Sigmoid colon (tissue), 7 donors: ENCODE data around the gene FNTB. TPM values are rescaled to one million over a fixed set of nuclear protein-coding genes. Genes with fewer than 3 reads are reported as not detected.
A peak's percentile ranks its signal among the peaks of the same experiment; 100 is the strongest.

Source experiments
- DNase-seq: peaks from one replicate; pipeline ENCODE4 v3.0.0-alpha.2; 2019
- H3K27ac ChIP-seq, 4 donors: fragments of 200-600 bp; sonication (generic); one replicate each; pipeline ENCODE4 v1.5.1; 2016 to 2019; ENCODE audit warnings: mild to moderate bottlenecking in 1 of 4
- H3K27me3 ChIP-seq, 3 donors: fragments of 200-600 bp; sonication (generic); one replicate each; pipeline ENCODE4 v1.5.1; 2019; ENCODE audit warnings: mild to moderate bottlenecking in 1 of 3
- H3K36me3 ChIP-seq, 4 donors: fragments of 200-600 bp; sonication (generic); one replicate each; pipeline ENCODE4 v1.5.1; 2016 to 2019
- H3K4me1 ChIP-seq, 4 donors: fragments of 200-600 bp; sonication (generic); one replicate each; pipeline ENCODE4 v1.5.1; 2017 to 2019
- H3K4me3 ChIP-seq, 4 donors: fragments of 200-600 bp; sonication (generic); one replicate each; pipeline ENCODE4 v1.5.1; 2017 to 2019; ENCODE audit warnings: mild to moderate bottlenecking in 2 of 4, moderate library complexity in 1 of 4
- H3K9me3 ChIP-seq, 4 donors: fragments of 200-600 bp in 3 of 4; sonication (generic) in 3 of 4; one replicate each; pipeline versions ENCODE4 v1.5.1 to v1.6.1; 2013 to 2019
- EP300 ChIP-seq, 4 donors: sonication (generic); formaldehyde crosslinking; IDR thresholded peaks; one replicate each; pipeline ENCODE4 v1.6.1; 2017; ENCODE audit warnings: antibody characterized with exemption in 4 of 4
- POLR2A ChIP-seq, 2 donors: fragments of 450-650 bp; IDR thresholded peaks; one replicate each; pipeline ENCODE4 v1.6.1; 2016; ENCODE audit warnings: antibody characterized with exemption in 2 of 2, mild to moderate bottlenecking in 2 of 2, moderate library complexity in 2 of 2
- POLR2AphosphoS5 ChIP-seq, 4 donors: sonication (generic); formaldehyde crosslinking; IDR thresholded peaks; one replicate each; pipeline ENCODE4 v1.6.1; 2017; ENCODE audit warnings: antibody characterized with exemption in 4 of 4
- WGBS, 2 donors: extraction: QIAGEN DNeasy Blood & Tissue Kit; methylation state at CpG; one replicate each; pipeline ENCODE4 v1.1.7; 2013; 5-methylcytosine and 5-hydroxymethylcytosine counted together
- intact Hi-C: fragments of 100-400 bp; cut with DNase I; formaldehyde crosslinking; loops from one replicate; pipeline ENCODE4 v1.15.1; 2023
- polyA plus RNA-seq, 3 donors: library from polyadenylated mRNA; stranded (reverse); fragments of 200-250 nt; gene quantifications; one replicate each; pipeline ENCODE4 v1.2.3, GENCODE V29; 2013
- total RNA-seq, 4 donors: library from RNA; depleted of rRNA; stranded (reverse); fragments of >200 nt; gene quantifications; one replicate each; pipeline ENCODE4 v1.1.0, GENCODE V29; 2016
- TF ChIP-seq, protein P1 (sequence below), 4 experiments: fragments of 450-650 bp in 3 of 4; fragments of 200-600 bp in 1 of 4; IDR thresholded peaks; one replicate each; pipeline ENCODE4 v1.5.1; 2016 to 2019; ENCODE audit warnings: antibody characterized with exemption in 4 of 4, mild to moderate bottlenecking in 3 of 4, moderate library complexity in 2 of 4
- donor health status: healthy with polysubstance abuse.
- donor health status: Bipolar disorder and iron deficiency.
- donor health status: healthy.

The FNTB gene
- total and polyA plus RNA-seq, 7 donors, result 6.9 to 13.0 (median 10.7) TPM

GRCh38 chr14:64992328-64992885, 5.7 kb downstream of the FNTB start:
- Histone ChIP-seq H3K36me3 (no peaks in the 10 kb centered on the region), H3K27me3 (no peaks in the 10 kb centered on the region), H3K9me3 (no peaks in the 10 kb centered on the region), H3K27ac (peak overlapping the region in 1 of 4 donors; percentile 7), H3K4me1 (peaks cover 0 to 11% (median 7%) of the 10 kb centered on the region in 4 donors), H3K4me3 (no peak overlapping the region)
- DNase-seq, result no peak
- 83 to 87% methylated on average over 5 of the region's 5 CpGs for WGBS, 2 donors
- intact Hi-C loops, result no loop called here
- TF ChIP-seq EP300 (IDR thresholded peaks at IDR 0.05), result no peak
- TF ChIP-seq POLR2A (IDR thresholded peaks at IDR 0.05), result no peak
- TF ChIP-seq POLR2AphosphoS5 (IDR thresholded peaks at IDR 0.05), result no peak
- TF ChIP-seq, protein P1, sequence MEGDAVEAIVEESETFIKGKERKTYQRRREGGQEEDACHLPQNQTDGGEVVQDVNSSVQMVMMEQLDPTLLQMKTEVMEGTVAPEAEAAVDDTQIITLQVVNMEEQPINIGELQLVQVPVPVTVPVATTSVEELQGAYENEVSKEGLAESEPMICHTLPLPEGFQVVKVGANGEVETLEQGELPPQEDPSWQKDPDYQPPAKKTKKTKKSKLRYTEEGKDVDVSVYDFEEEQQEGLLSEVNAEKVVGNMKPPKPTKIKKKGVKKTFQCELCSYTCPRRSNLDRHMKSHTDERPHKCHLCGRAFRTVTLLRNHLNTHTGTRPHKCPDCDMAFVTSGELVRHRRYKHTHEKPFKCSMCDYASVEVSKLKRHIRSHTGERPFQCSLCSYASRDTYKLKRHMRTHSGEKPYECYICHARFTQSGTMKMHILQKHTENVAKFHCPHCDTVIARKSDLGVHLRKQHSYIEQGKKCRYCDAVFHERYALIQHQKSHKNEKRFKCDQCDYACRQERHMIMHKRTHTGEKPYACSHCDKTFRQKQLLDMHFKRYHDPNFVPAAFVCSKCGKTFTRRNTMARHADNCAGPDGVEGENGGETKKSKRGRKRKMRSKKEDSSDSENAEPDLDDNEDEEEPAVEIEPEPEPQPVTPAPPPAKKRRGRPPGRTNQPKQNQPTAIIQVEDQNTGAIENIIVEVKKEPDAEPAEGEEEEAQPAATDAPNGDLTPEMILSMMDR (IDR thresholded peaks at IDR 0.05), result no peak

GRCh38 chr14:64993266-64993930, 6.7 kb downstream of the FNTB start:
- Histone ChIP-seq H3K27ac (peak overlapping the region in 1 of 4 donors; percentile 7), H3K9me3 (no peaks in the 10 kb centered on the region), H3K4me1 (peaks cover 0 to 5% (median 0%) of the 10 kb centered on the region in 4 donors), H3K27me3 (no peaks in the 10 kb centered on the region), H3K36me3 (no peaks in the 10 kb centered on the region), H3K4me3 (no peak overlapping the region)
- 96 to 98% methylated on average over 3 of the region's 3 CpGs for WGBS, 2 donors
- DNase-seq, result no peak
- intact Hi-C loops, result no loop called here
- TF ChIP-seq POLR2A (IDR thresholded peaks at IDR 0.05) (no peak), EP300 (IDR thresholded peaks at IDR 0.05) (no peak), POLR2AphosphoS5 (IDR thresholded peaks at IDR 0.05) (no peak)
- TF ChIP-seq, protein P1 (IDR thresholded peaks at IDR 0.05), result no peak

- Histone ChIP-seq H3K27ac (no peak overlapping the region), H3K9me3 (no peaks in the 10 kb centered on the region), H3K4me1 (peaks cover 0 to 5% (median 0%) of the 10 kb centered on the region in 4 donors), H3K4me3 (no peak overlapping the region), H3K36me3 (no peaks in the 10 kb centered on the region), H3K27me3 (no peaks in the 10 kb centered on the region)
- 94% methylated on average over 2 of the region's 2 CpGs for WGBS, 2 donors
- no peak for DNase-seq
- intact Hi-C loops, result no loop called here
- no peak for TF ChIP-seq POLR2AphosphoS5 (IDR thresholded peaks at IDR 0.05)
- TF ChIP-seq POLR2A (IDR thresholded peaks at IDR 0.05), result no peak
- TF ChIP-seq EP300 (IDR thresholded peaks at IDR 0.05), result no peak
- TF ChIP-seq, protein P1 (IDR thresholded peaks at IDR 0.05), result no peak
Measured at GRCh38 chr14:64994540-64994939, 7.8 kb downstream of the FNTB start.

- Histone ChIP-seq H3K4me1 (peaks cover 0 to 5% (median 0%) of the 10 kb centered on the region in 4 donors), H3K27ac (no peak overlapping the region), H3K36me3 (no peaks in the 10 kb centered on the region), H3K4me3 (no peak overlapping the region), H3K9me3 (no peaks in the 10 kb centered on the region), H3K27me3 (no peaks in the 10 kb centered on the region)
- DNase-seq, result no peak
- TF ChIP-seq, protein P1 (IDR thresholded peaks at IDR 0.05), result no peak
- TF ChIP-seq POLR2AphosphoS5 (IDR thresholded peaks at IDR 0.05), result no peak
- no peak for TF ChIP-seq POLR2A (IDR thresholded peaks at IDR 0.05)
- no peak for TF ChIP-seq EP300 (IDR thresholded peaks at IDR 0.05)
- intact Hi-C loops, result no loop called here
- 87 to 92% methylated on average over 3 of the region's 3 CpGs for WGBS, 2 donors
Measured at GRCh38 chr14:64995291-64995690, 8.6 kb downstream of the FNTB start.
